Natural killer cell (primary cell): ENCODE results near the gene EBF3. TPM values are rescaled to one million over a fixed set of nuclear protein-coding genes. Genes with fewer than 3 reads are reported as not detected.

Experiments
- ATAC-seq, 3 donors: fragments of 150-1000 bp in 2 of 3; fragments of 200-7000 bp in 1 of 3; cut with Tn5 transposase; 1 replicate in 1 of 3; 2 replicates in 2 of 3; pipeline ENCODE4 v1.10.0; 2021; ENCODE audit warnings: mild to moderate bottlenecking in 2 of 3, moderate library complexity in 2 of 3
- DNase-seq, 2 donors: peaks; one replicate each; pipeline versions ENCODE4 v3.0.0 to v3.0.0-alpha.2; 2013 to 2021; ENCODE audit warnings: mixed read lengths in 1 of 2
- H3K27ac ChIP-seq: one replicate; pipeline ENCODE4 v1.5.1; 2013; ENCODE audit warnings: mild to moderate bottlenecking, low read length
- H3K27me3 ChIP-seq: one replicate; pipeline ENCODE4 v1.6.1; 2013; ENCODE audit warnings: low read length; ENCODE audit not compliant: control insufficient read depth, insufficient read depth
- H3K36me3 ChIP-seq: one replicate; pipeline ENCODE4 v1.6.1; 2013; ENCODE audit warnings: low read length; ENCODE audit not compliant: control insufficient read depth, insufficient read depth
- H3K4me1 ChIP-seq: one replicate; pipeline ENCODE4 v1.6.1; 2013; ENCODE audit warnings: low read length; ENCODE audit not compliant: control insufficient read depth, insufficient read depth
- H3K4me3 ChIP-seq: one replicate; pipeline ENCODE4 v1.5.1; 2013; ENCODE audit warnings: low read length
- H3K9me3 ChIP-seq: one replicate; pipeline ENCODE4 v1.6.1; 2013; ENCODE audit warnings: low read length; ENCODE audit not compliant: control insufficient read depth, insufficient read depth
- H3K27ac Mint-ChIP-seq, 2 donors: one replicate each; pipeline ENCODE4 v1.8.0; 2022; ENCODE audit warnings: mild to moderate bottlenecking in 2 of 2, mixed read lengths in 2 of 2, moderate library complexity in 1 of 2
- H3K27me3 Mint-ChIP-seq, 2 donors: one replicate each; pipeline ENCODE4 v1.8.0; 2022; ENCODE audit warnings: low read depth in 2 of 2, mixed read lengths in 2 of 2
- H3K36me3 Mint-ChIP-seq: one replicate; pipeline ENCODE4 v1.8.0; 2022; ENCODE audit warnings: mixed read lengths
- H3K4me1 Mint-ChIP-seq, 2 donors: one replicate each; pipeline ENCODE4 v1.8.0; 2022; ENCODE audit warnings: mixed read lengths in 2 of 2
- H3K4me3 Mint-ChIP-seq: one replicate; pipeline ENCODE4 v1.8.0; 2022; ENCODE audit warnings: mild to moderate bottlenecking, moderate library complexity, mixed read lengths
- H3K9me3 Mint-ChIP-seq, 2 donors: one replicate each; pipeline ENCODE4 v1.8.0; 2022; ENCODE audit warnings: mixed read lengths in 2 of 2
- CTCF ChIP-seq: fragments of 200-600 bp; IDR thresholded peaks from one replicate; pipeline ENCODE4 v1.8.0; 2022; ENCODE audit warnings: antibody characterized with exemption
- WGBS: methylation state at CpG from one replicate; pipeline ENCODE4 v1.1.7; 2013; ENCODE audit warnings: missing lambda C conversion rate; ENCODE audit not compliant: insufficient coverage; 5-methylcytosine and 5-hydroxymethylcytosine counted together
- intact Hi-C: fragments of 100-400 bp; cut with micrococcal nuclease; formaldehyde crosslinking; loops from one replicate; pipeline ENCODE4 v1.14.2; 2022
- total RNA-seq, 4 donors: library from RNA; stranded (reverse); fragments of 120-200 nt in 1 of 4; gene quantifications; one replicate each; pipeline versions ENCODE4 v1.2.3 to v1.2.4, GENCODE V29; 2013 to 2022

Gene EBF3
- total RNA-seq, 3 donors from 2014 or later (not counting 1 experiment from before 2014, with no cell fraction given) = not detected

DNA sequence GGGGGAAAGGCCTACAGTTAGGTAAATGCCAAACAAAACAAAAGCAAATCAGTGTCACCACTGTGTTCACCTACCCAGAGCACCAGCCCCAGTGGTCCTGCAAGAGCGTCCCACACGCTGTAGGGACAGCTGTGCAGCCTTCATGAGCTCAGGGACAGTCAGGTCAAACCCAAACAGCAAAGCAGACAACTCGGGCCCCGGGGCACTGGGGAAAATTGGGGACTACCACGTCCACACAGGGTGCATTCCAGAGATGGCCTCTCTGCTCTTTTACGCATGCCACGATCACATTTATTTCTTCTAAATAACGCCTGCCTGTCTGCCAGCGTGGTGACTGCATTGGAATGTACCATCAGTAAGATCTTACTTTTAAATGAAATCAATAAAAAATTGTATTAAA lies 21.7 kb downstream of the EBF3 start:
- Histone ChIP-seq H3K27ac (no peak overlapping the region), H3K4me3 (no peak overlapping the region), H3K4me1 (no peaks in the 10 kb centered on the region), H3K9me3 (no peaks in the 10 kb centered on the region), H3K27me3 (no peaks in the 10 kb centered on the region), H3K36me3 (no peaks in the 10 kb centered on the region)
- Mint-ChIP-seq H3K36me3 (no peaks in the 10 kb centered on the region), H3K27me3 (no peaks in the 10 kb centered on the region), H3K9me3 (no peaks in the 10 kb centered on the region), H3K27ac (no peak overlapping the region), H3K4me3 (no peak overlapping the region), H3K4me1 (no peaks in the 10 kb centered on the region)
- intact Hi-C loops = no loop called here
- DNase-seq (no peak), ATAC-seq (no peak)
- WGBS = 84% methylated on average over 9 of the region's 9 CpGs
- TF ChIP-seq CTCF = no peak

- Histone ChIP-seq H3K27ac (no peak overlapping the region), H3K36me3 (no peaks in the 10 kb centered on the region), H3K27me3 (no peaks in the 10 kb centered on the region), H3K4me1 (no peaks in the 10 kb centered on the region), H3K4me3 (no peak overlapping the region), H3K9me3 (no peaks in the 10 kb centered on the region)
- Mint-ChIP-seq H3K36me3 (no peaks in the 10 kb centered on the region), H3K9me3 (no peaks in the 10 kb centered on the region), H3K4me1 (no peaks in the 10 kb centered on the region), H3K27ac (no peak overlapping the region), H3K4me3 (no peak overlapping the region), H3K27me3 (no peaks in the 10 kb centered on the region)
- ATAC-seq (no peak), DNase-seq (no peak)
- WGBS = 91% methylated on average over 4 of the region's 4 CpGs
- no peak for TF ChIP-seq CTCF
- intact Hi-C loops = no loop called here
Measured at GRCh38 chr10:129942019-129942277, 22.1 kb downstream of the EBF3 start.

- Histone ChIP-seq H3K36me3 (no peaks in the 10 kb centered on the region), H3K4me1 (no peaks in the 10 kb centered on the region), H3K27me3 (no peaks in the 10 kb centered on the region), H3K9me3 (no peaks in the 10 kb centered on the region), H3K4me3 (no peak overlapping the region), H3K27ac (no peak overlapping the region)
- ATAC-seq (no peak), DNase-seq (no peak)
- Mint-ChIP-seq H3K9me3 (no peaks in the 10 kb centered on the region), H3K4me3 (no peak overlapping the region), H3K27me3 (no peaks in the 10 kb centered on the region), H3K27ac (no peak overlapping the region), H3K4me1 (no peaks in the 10 kb centered on the region), H3K36me3 (no peaks in the 10 kb centered on the region)
- 81% methylated on average over 16 of the region's 16 CpGs for WGBS
- no peak for TF ChIP-seq CTCF
- intact Hi-C loops = no loop called here
Measured at GRCh38 chr10:129941199-129942018, 22.7 kb downstream of the EBF3 start.

DNA sequence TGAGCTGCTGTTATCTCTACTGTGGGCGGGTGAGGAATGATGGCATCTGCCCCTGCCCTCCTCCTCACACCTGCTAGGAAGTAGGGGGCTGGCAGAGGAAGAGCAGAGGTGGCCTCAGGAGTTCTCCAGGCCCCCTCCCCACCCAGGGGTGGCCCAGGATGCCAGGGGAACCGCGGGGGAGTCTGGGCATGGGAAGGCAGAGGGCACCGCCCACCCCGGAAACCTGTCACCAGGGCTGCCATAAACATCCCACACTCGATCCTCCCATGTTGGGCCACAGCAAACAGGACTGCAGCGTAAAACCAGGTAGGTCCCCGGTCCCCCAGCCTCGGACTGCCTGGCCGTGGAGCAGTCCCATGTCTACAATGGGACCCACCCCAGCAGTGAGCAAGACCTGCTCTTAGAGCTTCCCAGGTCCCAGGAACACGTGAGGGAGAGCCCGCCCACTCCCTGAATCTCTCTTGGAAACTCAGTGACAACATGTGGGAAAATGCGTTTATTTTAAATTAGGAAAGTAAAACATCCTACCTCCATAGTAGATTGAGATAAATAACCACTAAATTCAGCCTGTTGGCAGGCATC lies 23.4 kb downstream of the EBF3 start:
- H3K9me3 Mint-ChIP-seq = no peaks in the 10 kb centered on the region
- no peak overlapping the region for H3K4me3 ChIP-seq
- H3K9me3 ChIP-seq = no peaks in the 10 kb centered on the region
- no peaks in the 10 kb centered on the region for H3K27me3 ChIP-seq
- no peaks in the 10 kb centered on the region for H3K27me3 Mint-ChIP-seq
- no peak overlapping the region for H3K27ac ChIP-seq
- no peaks in the 10 kb centered on the region for H3K4me1 Mint-ChIP-seq
- H3K4me3 Mint-ChIP-seq = no peak overlapping the region
- ATAC-seq (no peak), DNase-seq (no peak)
- WGBS = 89% methylated on average over 10 of the region's 13 CpGs
- no peaks in the 10 kb centered on the region for H3K4me1 ChIP-seq
- no peak overlapping the region for H3K27ac Mint-ChIP-seq
- H3K36me3 Mint-ChIP-seq = no peaks in the 10 kb centered on the region
- intact Hi-C loops = no loop called here
- TF ChIP-seq CTCF = no peak
- H3K36me3 ChIP-seq = no peaks in the 10 kb centered on the region
